GM19193 (cell line): ENCODE results near the gene TFCP2L1.

Experiments
- POLR2A ChIP-seq: IDR thresholded peaks from 4 replicates; pipeline ENCODE4 v1.6.1; 2011; ENCODE audit not compliant: insufficient read depth, insufficient read length; ENCODE audit errors: extremely low read depth

The TFCP2L1 gene

GRCh38 chr2:121284463-121285449 lies at the start of gene TFCP2L1:
Gene TFCP2L1 (minus strand): TSS chr2:121285202. CDS start chr2:121285109, 93 bp downstream.
- no peak for TF ChIP-seq POLR2A

- TF ChIP-seq POLR2A: no peak
These were observed 49.0 kb upstream of the TFCP2L1 start for GRCh38 chr2:121333834-121334558.

GRCh38 chr2:121333231-121333630 lies 48.2 kb upstream of the TFCP2L1 start:
- TF ChIP-seq POLR2A: no peak

GRCh38 chr2:121330921-121331320 lies 45.9 kb upstream of the TFCP2L1 start:
- no peak for TF ChIP-seq POLR2A

GRCh38 chr2:121329786-121330185 lies 44.8 kb upstream of the TFCP2L1 start:
- TF ChIP-seq POLR2A: no peak

GRCh38 chr2:121326628-121327027 lies 41.6 kb upstream of the TFCP2L1 start:
- no peak for TF ChIP-seq POLR2A

GRCh38 chr2:121324601-121325000 lies 39.6 kb upstream of the TFCP2L1 start:
- TF ChIP-seq POLR2A: no peak

GRCh38 chr2:121321476-121321875 lies 36.5 kb upstream of the TFCP2L1 start:
- no peak for TF ChIP-seq POLR2A

- no peak for TF ChIP-seq POLR2A
These were observed 34.9 kb upstream of the TFCP2L1 start for GRCh38 chr2:121319941-121320340.

- TF ChIP-seq POLR2A: no peak
These were observed 32.0 kb upstream of the TFCP2L1 start for GRCh38 chr2:121316986-121317385.

- no peak for TF ChIP-seq POLR2A
These were observed 24.8 kb upstream of the TFCP2L1 start for GRCh38 chr2:121309801-121310200.

GRCh38 chr2:121309323-121309722 lies 24.3 kb upstream of the TFCP2L1 start:
- TF ChIP-seq POLR2A: no peak

- TF ChIP-seq POLR2A: no peak
These were observed 22.0 kb upstream of the TFCP2L1 start for GRCh38 chr2:121307048-121307447.

GRCh38 chr2:121304941-121305340 lies 19.9 kb upstream of the TFCP2L1 start:
- no peak for TF ChIP-seq POLR2A

- TF ChIP-seq POLR2A: no peak
These were observed 18.7 kb upstream of the TFCP2L1 start for GRCh38 chr2:121303531-121304263.
